Gastrocnemius medialis (tissue), 4 donors: ENCODE results near the gene TASL. TPM values are rescaled to one million over a fixed set of nuclear protein-coding genes. Genes with fewer than 3 reads are reported as not detected.

Source experiments
- ATAC-seq, 2 donors: fragments of 150-250 bp; one replicate each; pipeline ENCODE4 v1.9.1; 2016
- DNase-seq, 2 donors: peaks; one replicate each; pipeline ENCODE4 v3.0.0-alpha.2; 2019
- H3K27ac ChIP-seq, 4 donors: fragments of 200-600 bp; sonication (generic); 1 replicate in 1 of 4; 2 replicates in 3 of 4; pipeline ENCODE4 v1.5.1; 2016 to 2018; ENCODE audit warnings: mild to moderate bottlenecking in 2 of 4, moderate library complexity in 1 of 4
- H3K27me3 ChIP-seq, 3 donors: fragments of 200-600 bp; sonication (generic) in 2 of 3; 1 replicate in 1 of 3; 2 replicates in 2 of 3; pipeline versions ENCODE4 v1.5.1 to v1.6.0; 2016 to 2019; ENCODE audit warnings: mild to moderate bottlenecking in 1 of 3, moderate library complexity in 1 of 3
- H3K36me3 ChIP-seq, 2 donors: fragments of 200-600 bp; sonication (generic) in 1 of 2; one replicate each; pipeline ENCODE4 v1.5.1; 2017 to 2018
- H3K4me1 ChIP-seq, 2 donors: fragments of 200-600 bp; sonication (generic) in 1 of 2; one replicate each; pipeline ENCODE4 v1.5.1; 2016 to 2017; ENCODE audit warnings: mild to moderate bottlenecking in 2 of 2
- H3K4me3 ChIP-seq, 4 donors: fragments of 200-600 bp; sonication (generic) in 3 of 4; 1 replicate in 1 of 4; 2 replicates in 3 of 4; pipeline ENCODE4 v1.5.1; 2016 to 2019; ENCODE audit warnings: mild to moderate bottlenecking in 2 of 4
- H3K9me3 ChIP-seq, 3 donors: fragments of 200-600 bp; sonication (generic) in 2 of 3; 1 replicate in 1 of 3; 2 replicates in 2 of 3; pipeline ENCODE4 v1.5.1; 2016 to 2019
- CTCF ChIP-seq, 5 experiments: fragments of 450-650 bp in 3 of 5; fragments of 200-600 bp in 2 of 5; sonication (generic) in 2 of 5; IDR thresholded peaks in 4 of 5; conservative IDR thresholded peaks in 1 of 5; 1 replicate in 4 of 5; 2 replicates in 1 of 5; pipeline ENCODE4 v1.5.1; 2016 to 2019; ENCODE audit warnings: antibody characterized with exemption in 5 of 5, mild to moderate bottlenecking in 3 of 5, moderate library complexity in 3 of 5
- POLR2A ChIP-seq, 2 donors: fragments of 450-650 bp; IDR thresholded peaks; one replicate each; pipeline ENCODE4 v1.6.1; 2017; ENCODE audit warnings: antibody characterized with exemption in 2 of 2, mild to moderate bottlenecking in 2 of 2, moderate library complexity in 2 of 2
- in situ Hi-C, 4 donors: fragments of 200-750 bp; cut with MboI; loops; one replicate each; pipeline versions ENCODE4 v1.15.0 to v1.8.0; 2017; ENCODE audit warnings: low sequenced_read_pairs in 4 of 4
- intact Hi-C: fragments of 100-400 bp; cut with DNase I; formaldehyde crosslinking; loops from one replicate; pipeline ENCODE4 v1.15.1; 2023; ENCODE audit warnings: low total_unique reads
- total RNA-seq, 4 donors: library from RNA; depleted of rRNA; stranded (reverse); fragments of >200 nt; gene quantifications; one replicate each; pipeline versions ENCODE4 v1.1.0 to v1.2.3, GENCODE V29; 2016

TASL gene
- total RNA-seq, 4 donors from 2014 or later: 0.13 to 0.49 TPM; not detected in 2

GRCh38 chrX:30618160-30618765 lies 40.7 kb upstream of the TASL start:
- TF ChIP-seq POLR2A (IDR thresholded peaks at IDR 0.05) (no peak), CTCF (IDR thresholded peaks at IDR 0.05 in 4 of 5, conservative IDR thresholded peaks at IDR 0.05 in 1 of 5) (no peak)
- H3K36me3 ChIP-seq: no peaks in the 10 kb centered on the region
- in situ Hi-C loops: no loop called here
- DNase-seq: no peak
- no peaks in the 10 kb centered on the region for H3K27me3 ChIP-seq
- no peaks in the 10 kb centered on the region for H3K9me3 ChIP-seq
- no peak overlapping the region for H3K27ac ChIP-seq
- H3K4me3 ChIP-seq: no peak overlapping the region
- no peaks in the 10 kb centered on the region for H3K4me1 ChIP-seq
- no peak for ATAC-seq
- intact Hi-C loops: no loop called here

GRCh38 chrX:30615229-30615628 lies 37.7 kb upstream of the TASL start:
- Histone ChIP-seq H3K9me3 (no peaks in the 10 kb centered on the region), H3K27me3 (no peaks in the 10 kb centered on the region), H3K4me1 (no peaks in the 10 kb centered on the region), H3K27ac (no peak overlapping the region), H3K4me3 (no peak overlapping the region), H3K36me3 (no peaks in the 10 kb centered on the region)
- DNase-seq (no peak), ATAC-seq (no peak)
- intact Hi-C loops (no loop called here), in situ Hi-C loops (no loop called here)
- TF ChIP-seq CTCF (IDR thresholded peaks at IDR 0.05 in 4 of 5, conservative IDR thresholded peaks at IDR 0.05 in 1 of 5): no peak
- no peak for TF ChIP-seq POLR2A (IDR thresholded peaks at IDR 0.05)

- H3K27ac ChIP-seq: no peak overlapping the region
- H3K4me1 ChIP-seq: no peaks in the 10 kb centered on the region
- TF ChIP-seq CTCF (IDR thresholded peaks at IDR 0.05 in 4 of 5, conservative IDR thresholded peaks at IDR 0.05 in 1 of 5): no peak
- TF ChIP-seq POLR2A (IDR thresholded peaks at IDR 0.05): no peak
- ATAC-seq (no peak), DNase-seq (no peak)
- no peaks in the 10 kb centered on the region for H3K27me3 ChIP-seq
- intact Hi-C loops: no loop called here
- no peaks in the 10 kb centered on the region for H3K36me3 ChIP-seq
- in situ Hi-C loops: no loop called here
- no peaks in the 10 kb centered on the region for H3K9me3 ChIP-seq
- no peak overlapping the region for H3K4me3 ChIP-seq
These were observed 36.2 kb upstream of the TASL start for GRCh38 chrX:30613721-30614120.

- intact Hi-C loops: no loop called here
- H3K27me3 ChIP-seq: no peaks in the 10 kb centered on the region
- H3K4me1 ChIP-seq: no peaks in the 10 kb centered on the region
- H3K36me3 ChIP-seq: no peaks in the 10 kb centered on the region
- in situ Hi-C loops: no loop called here
- H3K9me3 ChIP-seq: no peaks in the 10 kb centered on the region
- no peak for DNase-seq
- TF ChIP-seq CTCF (IDR thresholded peaks at IDR 0.05 in 4 of 5, conservative IDR thresholded peaks at IDR 0.05 in 1 of 5): no peak
- TF ChIP-seq POLR2A (IDR thresholded peaks at IDR 0.05): no peak
- no peak overlapping the region for H3K27ac ChIP-seq
- ATAC-seq: no peak
- no peak overlapping the region for H3K4me3 ChIP-seq
These were observed 34.7 kb upstream of the TASL start for GRCh38 chrX:30612250-30612655.

- no peak for TF ChIP-seq CTCF (IDR thresholded peaks at IDR 0.05 in 4 of 5, conservative IDR thresholded peaks at IDR 0.05 in 1 of 5)
- no peak for TF ChIP-seq POLR2A (IDR thresholded peaks at IDR 0.05)
- ATAC-seq: no peak
- Histone ChIP-seq H3K4me3 (no peak overlapping the region), H3K36me3 (no peaks in the 10 kb centered on the region), H3K27me3 (no peaks in the 10 kb centered on the region), H3K4me1 (no peaks in the 10 kb centered on the region), H3K9me3 (no peaks in the 10 kb centered on the region), H3K27ac (no peak overlapping the region)
- no peak for DNase-seq
- intact Hi-C loops: no loop called here
- in situ Hi-C loops: no loop called here
These were observed 32.5 kb upstream of the TASL start for GRCh38 chrX:30610026-30610425.
